SU-DHL-6 (cell line): Measurements from ENCODE around the gene GATA1.

ENCODE experiments used
- CTCF ChIP-seq: fragments of 200-600 bp; sonication (generic); IDR thresholded peaks from one replicate; pipeline ENCODE4 v1.5.1; 2017; ENCODE audit warnings: antibody characterized with exemption, mild to moderate bottlenecking, low read length, moderate library complexity; ENCODE audit not compliant: insufficient read depth, poor library complexity, severe bottlenecking
- EZH2phosphoT487 ChIP-seq: fragments of 200-600 bp; sonication (generic), shearing (Covaris generic); conservative IDR thresholded peaks from 2 replicates; pipeline ENCODE4 v1.6.1; 2018; ENCODE audit warnings: mild to moderate bottlenecking, antibody characterized with exemption, low read length, moderate library complexity, mixed read lengths

DNA sequence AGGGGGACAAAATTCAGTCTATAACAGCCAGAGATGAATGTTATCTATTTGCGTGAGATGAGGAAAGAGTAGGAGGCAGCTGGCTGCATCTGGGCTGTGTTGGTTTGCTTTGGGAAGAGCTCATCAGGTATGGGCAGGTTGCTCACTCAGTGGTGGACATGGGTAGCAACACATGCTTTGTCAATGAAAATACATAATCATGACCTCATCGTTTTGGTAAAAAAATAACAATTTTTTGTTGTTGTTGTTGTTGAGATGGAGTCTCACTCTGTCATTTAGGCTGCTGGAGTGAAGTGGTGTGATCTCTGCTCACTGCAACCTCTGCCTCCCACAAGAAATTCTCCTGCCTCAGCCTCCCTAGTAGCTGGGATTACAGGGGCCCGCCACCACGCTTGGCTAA is 41.2 kb upstream of the GATA1 start:
- TF ChIP-seq CTCF (no peak), EZH2phosphoT487 (no peak)
